ENCODE measurements around the gene CALR.
"Not testable (repeated sequence)": the region's sequence is repeated elsewhere in the genome, so short reads cannot be mapped to it uniquely, and the experiment has no call there.

CALR gene

DNA sequence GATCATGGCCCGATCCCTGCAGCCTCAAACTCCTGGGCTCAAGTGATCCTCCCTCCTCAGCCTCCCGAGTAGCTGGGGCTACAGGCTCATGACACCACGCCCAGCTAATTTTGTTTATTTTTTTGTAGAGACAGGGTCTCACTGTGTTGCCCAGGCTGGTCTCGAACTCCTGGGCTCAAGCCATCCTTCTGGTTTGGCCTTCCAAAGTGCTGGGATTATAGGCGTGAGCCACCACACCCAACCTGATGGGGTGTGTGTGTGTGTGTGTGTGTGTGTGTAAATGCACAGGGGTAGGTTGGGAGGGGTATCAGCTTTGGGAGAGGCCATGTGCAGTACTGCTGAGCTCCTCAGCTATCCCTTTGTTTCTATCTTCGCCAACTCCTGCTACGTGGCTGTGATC is 37.7 kb downstream of the CALR start:
- DNase-seq: not testable (repeated sequence)

DNA sequence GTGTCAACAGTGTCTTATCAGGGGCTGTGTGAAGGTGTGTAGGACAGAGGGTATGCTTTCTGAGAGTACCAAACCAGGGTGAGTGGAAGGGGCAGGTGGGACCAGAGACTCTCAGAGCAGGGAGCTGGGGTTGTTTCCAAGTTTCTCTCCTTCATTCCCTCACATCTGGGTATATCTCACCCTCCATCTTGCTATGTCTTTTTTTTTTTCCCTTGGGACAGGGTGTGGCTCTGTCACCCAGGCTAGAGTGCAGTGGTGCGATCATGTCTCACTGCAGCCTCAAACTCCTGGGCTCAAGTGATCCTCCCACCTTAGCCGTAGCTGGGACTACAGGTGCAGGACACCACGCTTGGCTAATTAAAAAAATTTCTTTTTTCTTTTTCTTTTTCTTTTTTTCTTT is 41.6 kb downstream of the CALR start:
- no peak for DNase-seq

DNA sequence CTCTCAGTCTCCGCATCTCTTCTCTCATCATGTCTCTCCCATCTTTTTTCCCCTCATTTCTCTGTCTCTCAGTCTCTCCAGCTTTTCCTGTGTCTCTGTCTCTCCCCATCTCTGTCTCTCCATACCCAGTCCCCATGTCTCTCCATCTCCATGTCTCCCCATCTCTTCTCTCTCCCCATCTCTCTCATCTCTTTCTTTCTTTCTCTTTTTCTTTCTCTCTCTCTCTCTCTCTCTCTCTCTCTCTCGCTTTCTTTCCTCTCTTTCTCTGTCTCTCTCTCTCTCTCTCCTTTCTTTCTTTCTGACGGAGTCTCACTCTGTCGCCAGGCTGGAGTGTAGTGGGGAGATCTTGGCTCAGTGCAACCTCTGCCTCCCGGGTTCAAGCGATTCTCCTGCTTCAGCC is 44.2 kb downstream of the CALR start:
- no peak for DNase-seq

DNA sequence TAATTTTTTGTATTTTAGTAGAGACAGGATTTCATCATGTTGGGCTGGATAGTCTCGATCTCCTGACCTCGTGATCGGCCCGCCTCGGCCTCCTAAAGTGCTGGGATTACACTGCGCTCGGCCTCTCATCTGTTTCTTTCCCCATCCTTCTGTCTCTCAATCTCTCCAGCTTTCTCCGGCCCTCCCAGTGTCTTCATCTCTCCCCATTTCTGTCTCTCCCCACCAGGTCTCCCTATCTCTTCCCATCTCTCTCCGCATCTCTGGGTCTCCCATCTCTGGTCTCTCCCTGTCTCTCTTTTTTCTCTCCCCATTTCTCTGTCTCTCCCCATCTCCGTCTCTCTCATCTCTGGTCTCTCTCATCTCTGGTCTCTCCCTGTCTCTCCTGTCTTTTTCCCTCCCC is 44.7 kb downstream of the CALR start:
- no peak for DNase-seq

DNA sequence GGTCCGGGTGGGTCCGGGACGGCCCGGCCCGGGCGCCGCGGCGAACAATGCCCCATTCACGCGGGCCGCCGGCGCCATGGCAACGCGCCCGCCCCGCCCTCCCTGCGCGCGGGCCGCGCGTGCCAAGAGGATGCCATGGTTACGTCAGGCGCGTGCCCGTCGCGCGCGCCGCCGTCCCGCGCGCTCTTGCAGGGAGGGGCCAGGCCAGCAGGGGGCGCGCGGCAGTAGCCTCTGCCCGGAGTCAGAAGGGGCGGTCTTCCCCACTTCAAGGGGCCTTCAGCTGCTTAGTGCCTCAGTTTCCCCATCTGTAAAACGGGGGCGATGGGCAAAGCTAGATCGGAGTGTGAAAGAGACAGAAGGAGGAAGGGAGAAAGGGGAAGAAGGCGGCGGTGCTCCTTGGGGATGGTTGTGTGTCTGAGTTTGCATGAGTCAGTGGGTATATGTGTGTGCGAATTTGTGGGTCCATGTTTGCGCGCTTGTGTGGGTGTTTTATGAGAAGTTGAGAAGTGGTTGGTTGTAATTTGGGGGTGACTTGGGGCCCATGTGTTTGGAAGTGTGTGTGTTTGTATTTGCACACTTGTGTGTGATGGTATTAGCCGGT is 45.2 kb downstream of the CALR start:
- peak; percentile 80 for DNase-seq

DNA sequence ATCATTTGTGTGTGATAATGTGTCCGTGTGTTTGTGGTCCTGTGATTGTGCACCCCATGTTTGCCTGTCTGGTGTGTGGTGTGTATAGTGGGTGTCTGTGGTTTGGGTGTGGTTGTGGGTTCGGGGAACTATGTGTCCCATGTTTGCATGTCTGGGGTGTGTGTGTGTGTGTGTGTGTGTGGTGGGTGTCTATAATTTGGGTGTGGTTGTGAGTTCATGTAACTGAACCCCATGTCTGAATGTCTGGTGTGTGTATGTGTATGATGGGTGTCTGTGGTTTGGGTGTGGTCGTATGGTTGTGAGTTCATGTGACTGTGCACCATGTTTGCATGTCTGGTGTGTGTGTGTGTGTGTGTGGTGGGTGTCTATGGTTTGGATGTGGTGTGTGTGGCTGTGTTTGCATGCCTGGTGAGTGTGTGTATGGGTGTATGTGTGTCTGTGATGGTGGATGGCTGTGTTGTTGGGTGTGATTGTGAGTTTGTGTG is 45.8 kb downstream of the CALR start:
- no peak for DNase-seq

DNA sequence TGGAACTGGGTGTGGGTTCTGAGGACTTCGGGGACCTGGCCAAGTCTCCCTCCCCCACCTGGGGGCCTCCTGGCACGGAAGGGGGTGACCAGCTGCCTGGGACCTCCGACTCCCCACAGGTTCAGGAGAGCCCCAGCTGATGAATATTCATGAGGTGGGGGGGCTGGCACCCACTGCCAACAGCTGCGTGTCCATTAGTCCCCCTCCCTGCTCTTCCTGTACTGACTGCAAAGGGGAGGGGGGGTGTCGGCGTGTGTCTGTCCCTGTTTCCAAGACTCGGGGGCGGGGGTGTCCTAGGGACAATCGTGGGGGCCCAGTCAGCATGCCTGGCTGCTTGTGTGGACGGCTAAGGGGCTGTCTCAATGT is 46.3 kb downstream of the CALR start:
- DNase-seq: no peak

DNA sequence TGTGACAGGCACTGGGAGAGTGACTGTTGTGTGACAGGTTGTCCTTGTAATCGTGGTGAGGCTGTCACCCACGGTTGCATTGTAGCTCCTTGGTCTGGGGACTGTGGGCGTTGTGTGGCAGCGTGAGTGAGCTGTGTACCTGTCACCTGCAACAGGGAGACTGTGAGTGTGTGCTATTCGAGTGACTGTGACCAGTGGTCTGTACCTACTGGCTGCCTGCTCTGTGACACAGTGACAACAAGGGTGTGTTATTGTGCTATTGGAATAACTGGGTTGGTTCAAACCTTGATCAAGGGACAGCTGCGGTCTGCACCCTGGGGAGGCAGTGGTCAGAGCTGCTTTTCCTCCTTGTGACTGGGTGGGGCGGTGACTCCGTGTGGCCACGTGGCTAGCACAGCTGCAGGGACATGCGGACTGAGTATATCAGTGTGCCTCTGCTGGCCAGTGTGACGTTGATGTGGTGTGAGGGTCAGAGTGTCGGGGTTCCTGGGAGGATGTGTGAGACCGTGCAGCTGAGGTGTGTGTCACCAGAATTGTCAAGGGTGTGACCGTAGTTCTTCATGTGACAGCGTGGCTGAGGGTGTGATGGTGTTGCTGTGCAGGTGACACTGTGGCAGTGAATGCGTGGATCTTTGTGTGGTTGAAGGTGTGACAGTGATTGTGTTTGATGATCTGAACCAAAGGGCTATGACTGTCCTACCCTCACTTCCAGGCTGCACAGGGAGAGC is 46.8 kb downstream of the CALR start:
- no peak for DNase-seq

DNA sequence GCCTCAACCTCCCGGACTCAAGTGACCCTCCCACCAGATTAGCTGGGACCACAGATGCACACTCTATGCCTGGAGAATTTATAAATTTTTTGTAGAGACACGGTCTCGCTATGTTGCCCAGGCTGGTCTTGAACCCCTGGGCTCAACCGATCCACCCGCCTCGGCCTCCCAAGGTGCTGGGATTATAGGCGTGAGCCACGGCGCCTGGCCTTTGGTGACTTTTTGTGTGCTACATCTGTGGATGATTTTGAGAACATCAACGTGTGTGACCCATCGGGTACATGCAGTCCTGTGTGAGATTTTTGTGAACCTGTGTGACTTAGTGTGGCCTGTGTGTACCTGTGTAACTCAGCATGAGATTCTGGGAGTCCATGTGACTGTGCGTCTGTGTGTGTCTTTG is 48.3 kb downstream of the CALR start:
- DNase-seq: no peak

DNA sequence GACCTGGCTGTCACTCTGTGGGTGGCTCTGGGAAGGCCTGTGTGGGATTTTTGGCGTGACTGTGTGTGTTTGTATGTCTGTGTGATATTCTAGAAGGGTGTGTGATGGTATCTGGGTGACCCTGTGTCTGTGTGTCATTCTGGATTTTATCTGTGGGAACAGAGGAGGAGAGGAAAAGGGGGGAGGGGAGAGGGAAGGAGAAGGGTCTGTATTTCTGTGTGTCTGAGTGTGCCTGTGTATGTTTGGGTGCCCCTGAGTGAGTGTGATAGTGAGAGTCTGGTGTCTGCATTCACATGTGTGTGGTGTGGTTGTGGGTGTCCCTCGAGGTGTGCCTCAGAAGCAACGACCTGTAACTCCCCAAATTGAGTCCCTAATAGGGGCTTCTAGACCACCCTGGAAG is 48.8 kb downstream of the CALR start:
- no peak for DNase-seq

DNA sequence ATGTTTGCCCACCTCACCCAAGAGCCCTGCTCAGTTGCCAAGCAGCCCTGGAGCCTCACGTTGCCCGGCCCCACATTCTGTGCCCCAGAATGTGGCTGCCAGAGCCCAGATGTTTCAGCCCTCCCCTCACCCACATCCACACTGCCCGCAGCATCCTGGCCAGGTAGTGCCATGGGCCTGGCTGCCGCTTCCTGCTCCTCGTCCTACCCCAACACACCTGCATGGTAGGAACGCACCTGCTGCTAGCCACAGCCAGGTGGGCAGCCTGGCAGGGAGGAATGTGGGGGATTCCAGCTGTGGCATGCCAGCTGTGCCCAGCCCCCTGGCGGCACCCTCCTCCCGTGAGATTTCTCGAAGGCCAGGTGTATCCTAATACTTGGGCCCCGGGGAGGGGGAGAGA is 49.4 kb downstream of the CALR start:
- DNase-seq: no peak

DNA sequence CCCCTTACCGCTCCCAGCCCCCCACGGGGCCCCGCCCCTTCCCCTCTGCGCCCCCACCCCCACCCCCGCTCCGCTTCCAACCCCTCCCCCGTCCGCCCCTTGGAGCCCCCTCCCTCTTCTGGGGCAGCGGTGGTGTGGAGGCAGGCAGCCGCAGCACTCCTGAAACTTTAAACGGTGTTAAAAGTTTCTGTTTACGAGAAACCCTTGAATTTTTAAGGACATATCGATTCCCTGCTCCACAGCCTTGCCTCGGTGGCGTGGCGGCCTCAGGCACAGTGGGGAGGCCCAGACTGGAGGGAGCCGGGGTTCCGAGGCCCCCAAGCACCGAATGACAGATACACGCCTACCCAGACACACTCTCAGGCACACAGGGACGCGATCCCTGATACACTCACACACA is 52.0 kb downstream of the CALR start:
- DNase-seq: no peak

DNA sequence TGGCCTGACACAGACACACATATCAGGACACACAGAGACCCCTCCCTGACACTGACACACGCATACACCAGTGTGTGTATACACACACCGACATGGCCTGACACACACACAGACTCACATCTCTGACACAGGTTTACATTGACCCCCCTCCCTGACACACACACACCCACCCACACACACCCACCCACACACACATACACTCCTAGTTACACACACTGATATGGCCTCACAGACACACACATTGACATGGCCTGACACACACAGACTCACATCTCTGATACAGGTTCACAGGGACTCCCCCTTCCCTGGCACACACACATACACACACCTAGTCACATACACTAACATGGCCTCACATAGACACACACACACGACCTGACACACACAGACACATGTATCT is 52.4 kb downstream of the CALR start:
- no peak for DNase-seq

DNA sequence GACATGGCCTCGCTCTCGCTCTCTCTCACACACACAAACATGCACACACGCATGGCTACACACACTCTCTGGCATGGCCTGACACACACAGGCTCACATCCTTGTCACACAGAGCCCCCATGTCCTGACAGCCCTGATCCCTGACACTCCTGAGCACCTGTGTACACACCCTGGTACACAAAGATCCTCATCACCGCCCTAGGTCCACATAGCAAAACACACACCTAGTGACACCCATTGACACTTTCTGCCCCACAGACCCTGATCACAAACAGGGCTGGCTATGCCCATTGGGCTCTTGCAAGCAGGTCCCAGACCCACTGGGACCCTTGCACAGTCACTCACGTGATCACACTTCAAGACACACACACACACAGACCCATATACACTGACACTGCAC is 52.9 kb downstream of the CALR start:
- no peak for DNase-seq

DNA sequence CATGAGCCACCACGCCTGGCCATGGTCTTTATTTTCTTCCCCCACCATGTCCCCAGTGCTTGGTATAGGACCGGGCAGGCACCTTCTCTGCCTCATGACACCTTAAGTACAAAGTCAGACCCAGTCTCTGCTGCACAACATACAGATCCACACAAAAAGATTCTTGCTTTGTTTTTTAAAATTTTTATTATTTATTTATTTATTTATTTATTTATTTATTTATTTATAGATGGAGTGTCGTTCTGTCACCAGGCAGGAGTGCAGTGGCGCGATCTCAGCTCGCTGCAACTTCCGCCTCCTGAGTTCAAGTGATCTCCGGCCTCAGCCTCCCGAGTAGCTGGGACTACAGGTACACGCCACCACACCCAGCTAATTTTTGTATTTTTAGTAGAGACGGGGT is 54.3 kb downstream of the CALR start:
- DNase-seq: no peak

DNA sequence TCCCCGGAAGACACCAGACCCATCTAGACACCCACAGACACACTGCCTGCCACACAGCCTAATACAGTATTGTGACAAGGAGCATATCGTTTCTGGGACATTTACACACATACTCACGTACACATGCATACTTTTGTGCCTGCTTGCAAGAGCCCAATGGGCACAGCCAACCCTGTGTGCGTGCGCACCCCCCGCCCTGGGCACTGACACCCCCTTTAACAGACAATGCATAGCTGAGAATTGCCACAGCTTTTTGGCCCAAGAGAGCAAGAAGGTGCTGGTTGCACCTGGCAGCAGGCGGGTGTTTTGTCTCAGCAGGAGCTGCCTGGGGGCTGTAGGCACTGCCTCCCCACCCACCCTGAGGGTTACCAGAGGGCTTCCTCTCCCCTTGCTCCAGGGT is 55.2 kb downstream of the CALR start:
- no peak for DNase-seq

Data from right kidney (tissue), 1 donor.